Measurements from ENCODE around the gene KAT6B. TPM values are rescaled to one million over a fixed set of nuclear protein-coding genes. Genes with fewer than 3 reads are reported as not detected.

The KAT6B gene
- total RNA-seq, 2 experiments from 2014 or later, result 70.3 to 74.2 TPM

- Mint-ChIP-seq H3K27me3 (no peaks in the 10 kb centered on the region), H3K27ac (peak overlapping the region; percentile 58), H3K36me3 (ENCODE audit: low read depth) (no peaks in the 10 kb centered on the region), H3K9me3 (no peaks in the 10 kb centered on the region), H3K4me1 (ENCODE audit: low read depth) (peaks cover 9% of the 10 kb centered on the region), H3K4me3 (peak overlapping the region; percentile 45)
- CTCF ChIA-PET, result no interaction called here
- Histone ChIP-seq H3K9me3 (ENCODE audit: control insufficient read depth in 1 of 2, insufficient read depth in 1 of 2, low read length in 2 of 2) (peaks cover 0 to 5% of the 10 kb centered on the region in 2 experiments), H3K4me3 (ENCODE audit: low read length) (peak overlapping the region; percentile 44), H3K27ac (ENCODE audit: low read depth in 1 of 2, low read length in 2 of 2) (no peak overlapping the region), H3K36me3 (ENCODE audit: insufficient read depth, low read length) (no peaks in the 10 kb centered on the region), H3K4me1 (ENCODE audit: insufficient read depth, low read length) (peaks cover 16% of the 10 kb centered on the region), H3K27me3 (ENCODE audit: control insufficient read depth in 1 of 2, insufficient read depth in 2 of 2, low read length in 2 of 2) (no peaks in the 10 kb centered on the region)
- peak in 13 of 14 experiments; percentile 7 to 66 (median 36) for DNase-seq
- peak; percentile 88 for ATAC-seq (ENCODE audit: poor library complexity)
- TF ChIP-seq CTCF (IDR thresholded peaks at IDR 0.05), result no peak
- POLR2A ChIA-PET, result interaction anchor here (0.9 kb wide), 1 partner anchor 9 kb away, joined by 3 read pairs; no protein-coding TSS in a partner anchor
- intact Hi-C loops (cut with DNase I, micrococcal nuclease), result loop anchor here in 1 of 2 experiments (10.0 kb wide), 1 partner anchor 191 kb away; the partner anchor contains the start of gene COMTD1
Measured at GRCh38 chr10:75043256-75044131, 217.1 kb downstream of the KAT6B start.

DNA sequence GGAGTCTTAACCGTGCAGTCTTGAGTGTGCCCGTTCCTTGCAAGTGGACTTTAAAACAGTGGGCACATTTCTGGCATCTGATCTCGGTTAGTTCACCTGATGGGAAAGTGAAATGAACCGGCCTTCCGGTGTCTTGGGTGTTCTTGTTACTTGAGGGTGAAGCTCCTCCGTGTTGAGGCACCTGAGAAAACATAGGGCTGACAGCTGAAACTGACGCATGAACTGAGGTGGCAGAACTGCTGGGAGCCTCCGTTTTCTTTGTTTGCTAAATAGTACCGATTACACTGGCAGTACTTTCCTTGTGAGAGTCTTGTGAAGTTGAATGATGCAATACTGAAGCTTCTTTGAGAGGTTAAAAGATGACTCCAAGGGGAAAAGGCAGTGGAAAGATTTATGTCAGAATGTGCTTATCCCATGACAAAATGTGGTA, 222.3 kb downstream of the KAT6B start:
- no peaks in the 10 kb centered on the region for H3K27me3 Mint-ChIP-seq
- POLR2A ChIA-PET, result no interaction called here
- TF ChIP-seq CTCF (IDR thresholded peaks at IDR 0.05), result no peak
- intact Hi-C loops (cut with DNase I, micrococcal nuclease), result loop anchor here in 1 of 2 experiments (10.0 kb wide), 1 partner anchor 186 kb away; the partner anchor contains the start of gene COMTD1
- DNase-seq, result peak in 1 of 14 experiments; percentile 1
- CTCF ChIA-PET, result no interaction called here
- Histone ChIP-seq H3K36me3 (ENCODE audit: insufficient read depth, low read length) (no peaks in the 10 kb centered on the region), H3K27ac (ENCODE audit: low read depth in 1 of 2, low read length in 2 of 2) (no peak overlapping the region), H3K4me3 (ENCODE audit: low read length) (no peak overlapping the region), H3K9me3 (ENCODE audit: control insufficient read depth in 1 of 2, insufficient read depth in 1 of 2, low read length in 2 of 2) (peaks cover 0 to 4% of the 10 kb centered on the region in 2 experiments), H3K27me3 (ENCODE audit: control insufficient read depth in 1 of 2, insufficient read depth in 2 of 2, low read length in 2 of 2) (no peaks in the 10 kb centered on the region), H3K4me1 (ENCODE audit: insufficient read depth, low read length) (peaks cover 8% of the 10 kb centered on the region)
- H3K27ac Mint-ChIP-seq, result no peak overlapping the region
- H3K4me3 Mint-ChIP-seq, result no peak overlapping the region
- ATAC-seq (ENCODE audit: poor library complexity), result no peak
- peaks cover 9% of the 10 kb centered on the region for H3K4me1 Mint-ChIP-seq (ENCODE audit: low read depth)
- H3K9me3 Mint-ChIP-seq, result no peaks in the 10 kb centered on the region
- no peaks in the 10 kb centered on the region for H3K36me3 Mint-ChIP-seq (ENCODE audit: low read depth)

DNA sequence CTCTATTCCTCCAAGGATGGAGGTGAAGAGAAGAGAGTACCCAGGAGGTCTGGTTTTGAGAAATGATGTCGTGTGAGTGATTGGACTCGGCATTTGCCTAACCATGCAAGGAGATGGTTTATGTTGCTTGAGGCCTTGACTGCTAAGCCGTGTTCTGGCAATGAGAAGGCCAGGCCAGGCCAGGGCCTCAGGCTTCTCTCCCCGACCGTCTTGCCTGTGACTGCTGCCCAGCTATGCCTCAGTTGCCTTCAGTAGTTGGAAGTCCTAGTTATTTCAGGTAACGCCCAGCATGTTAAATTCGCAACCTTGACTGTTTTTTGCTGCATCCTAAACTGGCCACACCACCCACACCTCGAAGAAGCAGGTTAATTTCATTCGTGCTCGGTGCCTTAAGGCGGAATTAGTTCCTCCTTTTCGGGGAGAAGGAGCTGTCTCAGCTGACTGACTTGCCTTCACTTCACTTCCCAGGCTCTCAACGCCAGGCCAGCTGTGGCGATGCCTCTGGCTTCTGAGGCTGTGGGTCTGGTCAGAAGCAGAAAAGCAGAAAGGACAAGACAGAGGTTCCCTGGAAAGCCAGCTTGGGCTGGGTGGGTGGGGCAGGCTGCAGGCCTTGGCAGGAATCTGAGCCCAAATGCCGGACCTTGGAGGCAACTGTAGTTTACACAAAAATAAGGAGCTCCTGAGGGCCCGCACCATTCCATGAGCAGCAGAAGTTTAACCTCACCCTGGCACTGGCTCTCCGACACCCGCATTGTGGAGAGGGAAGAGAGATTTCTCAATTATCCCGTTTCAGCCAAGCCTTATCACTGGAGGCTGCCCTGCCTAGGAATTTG, 223.1 kb downstream of the KAT6B start:
- H3K36me3 ChIP-seq (ENCODE audit: insufficient read depth, low read length), result no peaks in the 10 kb centered on the region
- peaks cover under 1% of the 10 kb centered on the region for H3K4me1 ChIP-seq (ENCODE audit: insufficient read depth, low read length)
- H3K4me3 ChIP-seq (ENCODE audit: low read length), result no peak overlapping the region
- no peak overlapping the region for H3K27ac ChIP-seq (ENCODE audit: low read depth in 1 of 2, low read length in 2 of 2)
- H3K9me3 Mint-ChIP-seq, result no peaks in the 10 kb centered on the region
- H3K36me3 Mint-ChIP-seq (ENCODE audit: low read depth), result no peaks in the 10 kb centered on the region
- CTCF ChIA-PET, result no interaction called here
- no peaks in the 10 kb centered on the region for H3K27me3 ChIP-seq (ENCODE audit: control insufficient read depth in 1 of 2, insufficient read depth in 2 of 2, low read length in 2 of 2)
- H3K4me1 Mint-ChIP-seq (ENCODE audit: low read depth), result peaks cover 2% of the 10 kb centered on the region
- no peak for ATAC-seq (ENCODE audit: poor library complexity)
- no peaks in the 10 kb centered on the region for H3K9me3 ChIP-seq (ENCODE audit: control insufficient read depth in 1 of 2, insufficient read depth in 1 of 2, low read length in 2 of 2)
- no peak for TF ChIP-seq CTCF (IDR thresholded peaks at IDR 0.05)
- intact Hi-C loops (cut with DNase I, micrococcal nuclease), result loop anchor here in 1 of 2 experiments (10.0 kb wide), 1 partner anchor 185 kb away; the partner anchor contains the start of gene COMTD1
- DNase-seq, result peak in 1 of 14 experiments; percentile 7
- no peaks in the 10 kb centered on the region for H3K27me3 Mint-ChIP-seq
- POLR2A ChIA-PET, result no interaction called here
- H3K27ac Mint-ChIP-seq, result no peak overlapping the region
- H3K4me3 Mint-ChIP-seq, result no peak overlapping the region

Data from CD4-positive, alpha-beta T cell (primary cell).